GM12878 (cell line): ENCODE data around the gene MRPL28. TPM values are rescaled to one million over a fixed set of nuclear protein-coding genes. Genes with fewer than 3 reads are reported as not detected.
"Not testable (repeated sequence)": the region's sequence is repeated elsewhere in the genome, so short reads cannot be mapped to it uniquely, and the experiment has no call there.

Source experiments
- ATAC-seq: fragments of 200-7000 bp; cut with Tn5 transposase; 3 replicates; pipeline ENCODE4 v1.9.1; 2020; ENCODE audit warnings: mild to moderate bottlenecking, moderate library complexity
- BruUV-seq: library from RNA; stranded (reverse); fragments of 400-500 nt; replicated peaks from 2 replicates; lab custom pipeline; 2021; lab: Mats Ljungman, UMichigan
- CTCF ChIA-PET: fragments of 300-600 bp; sonication (Branson Sonifier 250); formaldehyde crosslinking; extraction: SDS; loops from one replicate; lab custom pipeline; 2021; ENCODE audit warnings: inconsistent platforms; lab: Yijun Ruan, JAX
- POLR2A ChIA-PET: fragments of 350-600 bp; formaldehyde crosslinking; extraction: SDS; loops from one replicate; lab custom pipeline; 2021; ENCODE audit warnings: inconsistent platforms; lab: Charles Lee
- RAD21 ChIA-PET: fragments of 300-600 bp; sonication (Branson Sonifier 250); formaldehyde crosslinking; loops from one replicate; lab custom pipeline; 2023; ENCODE audit warnings: antibody characterized with exemption; ENCODE audit not compliant: unreplicated experiment; lab: Charles Lee
- SMC1A ChIA-PET: fragments of 300-600 bp; sonication (Branson Sonifier 250); formaldehyde crosslinking; loops from one replicate; lab custom pipeline; 2023; ENCODE audit not compliant: unreplicated experiment, uncharacterized antibody; lab: Charles Lee
- DNase-seq: peaks from one replicate; pipeline ENCODE4 v3.0.0-alpha.2; 2011; ENCODE audit warnings: low read depth, low spot score
- FAIRE-seq: peaks from 3 replicates; lab custom pipeline; 2011; peaks lifted over from hg19 to GRCh38; lab: Jason Lieb, UNC
- H2AFZ ChIP-seq: 2 replicates; pipeline ENCODE4 v1.6.0; 2011; ENCODE audit warnings: low read depth, low read length, control low read depth; ENCODE audit not compliant: control insufficient read depth
- H3K27ac ChIP-seq: 2 replicates; pipeline ENCODE4 v1.5.1; 2011; ENCODE audit warnings: control low read depth; ENCODE audit not compliant: control insufficient read depth, insufficient read depth
- H3K27me3 ChIP-seq, 2 experiments: replicated peaks in 1 of 2; 2 replicates each; pipeline versions ENCODE4 v1.6.0 to v1.6.1; 2011; ENCODE audit warnings: low read length in 1 of 2; ENCODE audit not compliant: control insufficient read depth in 2 of 2, insufficient read depth in 2 of 2
- H3K36me3 ChIP-seq, 2 experiments: 2 replicates each; pipeline ENCODE4 v1.5.1; 2011; ENCODE audit warnings: low read length in 1 of 2; ENCODE audit not compliant: control insufficient read depth in 2 of 2, insufficient read depth in 2 of 2
- H3K4me1 ChIP-seq: 2 replicates; pipeline ENCODE4 v1.6.1; 2011; ENCODE audit warnings: mild to moderate bottlenecking, low read length, moderate library complexity, mixed read lengths; ENCODE audit not compliant: control insufficient read depth, insufficient read depth
- H3K4me2 ChIP-seq: 2 replicates; pipeline ENCODE4 v1.6.0; 2011; ENCODE audit warnings: control low read depth; ENCODE audit not compliant: control insufficient read depth, insufficient read depth
- H3K4me3 ChIP-seq: fragments of 200-600 bp; sonication (generic); 2 replicates; pipeline ENCODE4 v1.5.1; 2016
- H3K79me2 ChIP-seq: 2 replicates; pipeline ENCODE4 v1.6.0; 2011; ENCODE audit warnings: low read length; ENCODE audit not compliant: control insufficient read depth, insufficient read depth
- H3K9ac ChIP-seq: 2 replicates; pipeline ENCODE4 v1.8.0; 2011; ENCODE audit warnings: low read length, control low read depth, mixed read lengths; ENCODE audit not compliant: control insufficient read depth, insufficient read depth
- H3K9me3 ChIP-seq: replicated peaks from 3 replicates; pipeline ENCODE4 v1.5.1; 2011; ENCODE audit warnings: mild to moderate bottlenecking, low read length; ENCODE audit not compliant: control insufficient read depth, insufficient read depth
- H4K20me1 ChIP-seq: 2 replicates; pipeline ENCODE4 v1.6.0; 2011; ENCODE audit not compliant: control insufficient read depth, insufficient read depth
- TCF3 ChIP-seq: IDR thresholded peaks from 2 replicates; pipeline ENCODE4 v1.6.1; 2012; ENCODE audit warnings: low read depth, mild to moderate bottlenecking, low read length, borderline replicate concordance; ENCODE audit not compliant: insufficient read depth
- WGBS: methylation state at CpG from one replicate; pipeline ENCODE4 v1.1.6; 2016; ENCODE audit warnings: low lambda C conversion rate; ENCODE audit not compliant: insufficient replicate concordance, insufficient coverage; ENCODE audit errors: missing lambda C conversion rate; 5-methylcytosine and 5-hydroxymethylcytosine counted together
- in situ Hi-C: fragments of 300-500 bp; cut with MboI; formaldehyde crosslinking; loops from 9 replicates; pipeline ENCODE4 v1.14.3; 2018; ENCODE audit warnings: mixed read lengths
- intact Hi-C: fragments of 100-400 bp; cut with micrococcal nuclease; formaldehyde crosslinking; loops from one replicate; pipeline ENCODE4 v1.14.2; 2022; ENCODE audit not compliant: unreplicated experiment
- polyA plus RNA-seq, 11 experiments: library from polyadenylated mRNA; depleted of rRNA in 4 of 11; unstranded in 6 of 11; stranded (reverse) in 5 of 11; fragments of >200 nt; fragmentation: Nextera tagmentation in 4 of 11; fragmentation: Illumina TruSeq in 1 of 11; extraction: Ambion mirVana in 4 of 11; extraction: Trizol in 1 of 11; gene quantifications; 1 replicate in 1 of 11; 2 replicates in 10 of 11; pipeline versions ENCODE4 v1.2.1 to v1.2.3, GENCODE V29; 2011 to 2016; ENCODE audit warnings: inconsistent platforms in 2 of 11, missing spikeins in 2 of 11, low read depth in 1 of 11
- total RNA-seq, 4 experiments: library from RNA; depleted of rRNA in 3 of 4; stranded (reverse); fragments of >200 nt in 3 of 4; fragmentation: Illumina TruSeq in 1 of 4; extraction: Trizol in 1 of 4; gene quantifications; 2 replicates each; pipeline versions ENCODE4 v1.2.1 to v1.2.3, GENCODE V29; 2013 to 2021
- TF ChIP-seq, protein P1 (sequence below): IDR thresholded peaks from 2 replicates; pipeline ENCODE4 v1.6.1; 2011; ENCODE audit warnings: borderline replicate concordance, low read depth, mild to moderate bottlenecking, moderate library complexity, low read length; ENCODE audit not compliant: insufficient read depth, poor library complexity, severe bottlenecking

The MRPL28 gene
- total and polyA plus RNA-seq, 10 of the 15 experiments (the other 5 are each of a cell fraction or from before 2014, with no cell fraction given) = 1.6 to 185 (median 110) TPM

DNA sequence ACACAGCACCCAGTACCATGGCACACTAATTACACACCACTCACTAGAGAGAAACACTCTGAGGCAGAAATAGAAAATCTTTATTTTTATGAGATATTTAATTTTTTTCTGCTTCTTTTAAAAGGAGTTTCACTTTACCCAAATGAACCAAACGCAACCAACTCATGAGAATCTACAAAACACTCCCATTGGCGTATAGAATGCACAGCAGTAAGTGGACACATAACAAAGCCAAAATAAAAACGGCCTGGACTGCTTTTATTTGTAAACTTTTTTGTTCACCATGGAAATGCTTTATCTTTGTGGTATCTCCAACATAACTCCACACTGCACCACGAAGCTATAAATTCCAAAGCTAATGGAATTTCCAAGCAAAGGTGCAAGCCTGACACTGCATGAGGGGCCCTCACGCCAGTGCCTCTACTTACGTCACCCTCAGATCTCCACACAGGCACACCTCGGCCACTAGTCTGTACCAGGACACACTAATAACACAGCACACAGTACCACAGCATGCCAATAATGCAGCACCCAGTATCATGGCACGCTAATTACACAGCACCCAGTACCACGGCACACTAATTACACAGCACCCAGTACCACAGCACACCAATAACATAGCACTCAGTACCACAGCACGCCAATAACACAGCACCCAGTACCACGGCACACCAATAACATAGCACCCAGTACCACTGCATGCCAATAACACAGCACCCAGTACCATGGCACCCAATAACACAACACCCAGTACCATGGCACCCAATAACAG, 35.3 kb downstream of the MRPL28 start:
- H3K79me2 ChIP-seq = peaks cover 26% of the 10 kb centered on the region
- H3K27me3 ChIP-seq, H3K4me1 ChIP-seq, SMC1A ChIA-PET, H4K20me1 ChIP-seq, FAIRE-seq, H2AFZ ChIP-seq: not testable (repeated sequence)
- TF ChIP-seq, protein P1, sequence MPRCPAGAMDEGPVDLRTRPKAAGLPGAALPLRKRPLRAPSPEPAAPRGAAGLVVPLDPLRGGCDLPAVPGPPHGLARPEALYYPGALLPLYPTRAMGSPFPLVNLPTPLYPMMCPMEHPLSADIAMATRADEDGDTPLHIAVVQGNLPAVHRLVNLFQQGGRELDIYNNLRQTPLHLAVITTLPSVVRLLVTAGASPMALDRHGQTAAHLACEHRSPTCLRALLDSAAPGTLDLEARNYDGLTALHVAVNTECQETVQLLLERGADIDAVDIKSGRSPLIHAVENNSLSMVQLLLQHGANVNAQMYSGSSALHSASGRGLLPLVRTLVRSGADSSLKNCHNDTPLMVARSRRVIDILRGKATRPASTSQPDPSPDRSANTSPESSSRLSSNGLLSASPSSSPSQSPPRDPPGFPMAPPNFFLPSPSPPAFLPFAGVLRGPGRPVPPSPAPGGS = peak; percentile 80
- peak; percentile 34; the same call in 1 of the 2 replicates for TF ChIP-seq TCF3
- TF ChIP-seq, all 136 proteins: peak for 2; not testable (repeated sequence) for 134
- H3K4me2 ChIP-seq, DNase-seq, H3K36me3 ChIP-seq, in situ Hi-C loops, H3K9ac ChIP-seq, H3K4me3 ChIP-seq, RAD21 ChIA-PET, intact Hi-C loops, H3K27ac ChIP-seq, ATAC-seq, BruUV-seq, H3K9me3 ChIP-seq, POLR2A ChIA-PET: not testable (repeated sequence)
- CTCF ChIA-PET = interaction anchor here (1.9 kb wide), 1 partner anchor 15 kb away, joined by 7 read pairs; no protein-coding TSS in a partner anchor
- 94% methylated on average over 11 of the region's 11 CpGs for WGBS

DNA sequence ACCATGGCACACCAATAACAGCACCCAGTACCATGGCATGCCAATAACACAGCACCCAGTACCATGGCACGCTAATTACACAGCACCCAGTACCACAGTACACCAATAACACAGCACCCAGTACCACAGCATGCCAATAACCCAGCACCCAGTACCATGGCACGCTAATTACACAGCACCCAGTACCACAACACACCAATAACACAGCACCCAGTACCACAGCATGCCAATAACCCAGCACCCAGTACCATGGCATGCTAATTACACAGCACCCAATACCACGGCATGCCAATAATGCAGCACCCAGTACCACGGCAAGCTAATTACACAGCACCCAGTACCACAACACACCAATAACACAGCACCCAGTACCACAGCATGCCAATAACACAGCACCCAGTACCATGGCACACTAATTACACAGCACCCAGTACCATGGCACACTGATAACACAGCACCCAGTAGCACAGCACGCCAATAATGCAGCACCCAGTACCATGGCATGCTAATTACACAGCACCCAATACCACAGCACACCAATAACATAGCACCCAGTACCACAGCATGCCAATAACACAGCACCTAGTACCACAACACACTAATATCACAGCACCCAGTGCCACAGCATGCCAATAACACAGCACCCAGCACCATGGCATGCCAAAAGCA, 36.0 kb downstream of the MRPL28 start:
- H3K27ac ChIP-seq, BruUV-seq, H3K4me2 ChIP-seq, H3K9ac ChIP-seq, in situ Hi-C loops, RAD21 ChIA-PET, H3K27me3 ChIP-seq, ATAC-seq, FAIRE-seq, H3K9me3 ChIP-seq, H3K4me3 ChIP-seq, SMC1A ChIA-PET, DNase-seq, H4K20me1 ChIP-seq, H2AFZ ChIP-seq, H3K36me3 ChIP-seq, intact Hi-C loops, H3K4me1 ChIP-seq, POLR2A ChIA-PET: not testable (repeated sequence)
- H3K79me2 ChIP-seq = peaks cover 23% of the 10 kb centered on the region
- WGBS = 96% methylated on average over 5 of the region's 5 CpGs
- CTCF ChIA-PET = interaction anchor here (1.9 kb wide), 1 partner anchor 15 kb away, joined by 7 read pairs; no protein-coding TSS in a partner anchor
